IPS-20b (cell line): ENCODE results near the gene USP40.
A peak's percentile ranks its signal among the peaks of the same experiment; 100 is the strongest.
"Not testable (repeated sequence)": the region's sequence is repeated elsewhere in the genome, so short reads cannot be mapped to it uniquely, and the experiment has no call there.

Experiments used
- H3K27ac ChIP-seq: one replicate; pipeline ENCODE4 v1.5.1; 2013; ENCODE audit warnings: low read length
- H3K27me3 ChIP-seq: 2 replicates; pipeline ENCODE4 v1.6.1; 2013; ENCODE audit warnings: mild to moderate bottlenecking, low read length, inconsistent platforms; ENCODE audit not compliant: insufficient read depth
- H3K36me3 ChIP-seq: 2 replicates; pipeline ENCODE4 v1.6.1; 2013; ENCODE audit warnings: low read depth, mild to moderate bottlenecking, inconsistent platforms, low read length, moderate library complexity; ENCODE audit not compliant: insufficient read depth
- H3K4me1 ChIP-seq: 2 replicates; pipeline ENCODE4 v1.6.1; 2013; ENCODE audit warnings: mild to moderate bottlenecking, control low read depth, inconsistent platforms, low read length, moderate library complexity; ENCODE audit not compliant: insufficient read depth
- H3K4me3 ChIP-seq: 2 replicates; pipeline ENCODE4 v1.5.1; 2013; ENCODE audit warnings: mild to moderate bottlenecking, low read length, inconsistent platforms
- H3K9ac ChIP-seq: 2 replicates; pipeline ENCODE4 v1.6.1; 2013; ENCODE audit warnings: low read depth, mild to moderate bottlenecking, inconsistent platforms, low read length, moderate library complexity
- H3K9me3 ChIP-seq: 2 replicates; pipeline ENCODE4 v1.6.1; 2013; ENCODE audit warnings: mild to moderate bottlenecking, low read depth, low read length, inconsistent platforms; ENCODE audit not compliant: insufficient read depth

The USP40 gene

GRCh38 chr2:233566141-233566956, at the start of gene USP40:
TSS of gene USP40 (minus strand) at chr2:233566782. CDS start at chr2:233565554, 1,228 bp downstream.
- no peaks in the 10 kb centered on the region for H3K9me3 ChIP-seq
- H3K36me3 ChIP-seq: no peaks in the 10 kb centered on the region
- H3K27ac ChIP-seq: peak within 1 kb of the TSS; percentile 76
- peak within 1 kb of the TSS; percentile 90 for H3K9ac ChIP-seq
- peak within 1 kb of the TSS; percentile 88 for H3K4me3 ChIP-seq
- no peaks in the 10 kb centered on the region for H3K27me3 ChIP-seq
- H3K4me1 ChIP-seq: no peaks in the 10 kb centered on the region

- no peak overlapping the region for H3K4me3 ChIP-seq
- no peaks in the 10 kb centered on the region for H3K36me3 ChIP-seq
- H3K9ac ChIP-seq: no peak overlapping the region
- no peaks in the 10 kb centered on the region for H3K4me1 ChIP-seq
- H3K27me3 ChIP-seq: no peaks in the 10 kb centered on the region
- H3K27ac ChIP-seq: no peak overlapping the region
- no peaks in the 10 kb centered on the region; the same call in 1 of the 2 replicates for H3K9me3 ChIP-seq
Measured at GRCh38 chr2:233611284-233611683, 44.7 kb upstream of the USP40 start.

GRCh38 chr2:233605680-233606079, 39.1 kb upstream of the USP40 start:
- H3K27ac ChIP-seq: no peak overlapping the region
- no peak overlapping the region for H3K4me3 ChIP-seq
- H3K27me3 ChIP-seq: no peaks in the 10 kb centered on the region
- H3K4me1 ChIP-seq: no peaks in the 10 kb centered on the region
- H3K9ac ChIP-seq: no peak overlapping the region
- no peaks in the 10 kb centered on the region for H3K36me3 ChIP-seq
- no peaks in the 10 kb centered on the region; the same call in 1 of the 2 replicates for H3K9me3 ChIP-seq

GRCh38 chr2:233604826-233605225, 38.2 kb upstream of the USP40 start:
- Histone ChIP-seq H3K27ac (no peak overlapping the region), H3K27me3 (no peaks in the 10 kb centered on the region), H3K4me3 (no peak overlapping the region), H3K9ac (no peak overlapping the region), H3K36me3 (no peaks in the 10 kb centered on the region), H3K9me3 (no peaks in the 10 kb centered on the region; the same call in 1 of the 2 replicates), H3K4me1 (no peaks in the 10 kb centered on the region)

GRCh38 chr2:233603520-233603919, 36.9 kb upstream of the USP40 start:
- no peak overlapping the region for H3K27ac ChIP-seq
- H3K4me1 ChIP-seq: no peaks in the 10 kb centered on the region
- no peaks in the 10 kb centered on the region; the same call in 1 of the 2 replicates for H3K9me3 ChIP-seq
- no peaks in the 10 kb centered on the region for H3K27me3 ChIP-seq
- H3K36me3 ChIP-seq: no peaks in the 10 kb centered on the region
- H3K4me3 ChIP-seq: no peak overlapping the region
- no peak overlapping the region for H3K9ac ChIP-seq

- no peaks in the 10 kb centered on the region for H3K4me1 ChIP-seq
- H3K27me3 ChIP-seq: no peaks in the 10 kb centered on the region
- no peaks in the 10 kb centered on the region for H3K36me3 ChIP-seq
- H3K9me3 ChIP-seq: no peaks in the 10 kb centered on the region; the same call in 1 of the 2 replicates
- no peak overlapping the region for H3K27ac ChIP-seq
- no peak overlapping the region for H3K4me3 ChIP-seq
- no peak overlapping the region for H3K9ac ChIP-seq
Measured at GRCh38 chr2:233602076-233602475, 35.5 kb upstream of the USP40 start.

GRCh38 chr2:233600386-233600785, 33.8 kb upstream of the USP40 start:
- Histone ChIP-seq H3K4me1 (no peaks in the 10 kb centered on the region), H3K36me3 (no peaks in the 10 kb centered on the region), H3K27me3 (no peaks in the 10 kb centered on the region), H3K9ac (no peak overlapping the region), H3K4me3 (no peak overlapping the region), H3K9me3 (peaks cover 7% of the 10 kb centered on the region; the same call in 1 of the 2 replicates), H3K27ac (no peak overlapping the region)

GRCh38 chr2:233598952-233599351, 32.4 kb upstream of the USP40 start:
- Histone ChIP-seq H3K4me3 (no peak overlapping the region), H3K27ac (no peak overlapping the region), H3K9ac (no peak overlapping the region), H3K4me1 (no peaks in the 10 kb centered on the region), H3K36me3 (no peaks in the 10 kb centered on the region), H3K9me3 (peaks cover 10% of the 10 kb centered on the region; the same call in 1 of the 2 replicates), H3K27me3 (no peaks in the 10 kb centered on the region)

- Histone ChIP-seq H3K9me3 (peaks cover 10% of the 10 kb centered on the region; the same call in 1 of the 2 replicates), H3K27me3 (no peaks in the 10 kb centered on the region), H3K9ac (no peak overlapping the region), H3K27ac (no peak overlapping the region), H3K36me3 (no peaks in the 10 kb centered on the region), H3K4me3 (no peak overlapping the region), H3K4me1 (no peaks in the 10 kb centered on the region)
Measured at GRCh38 chr2:233597522-233597921, 30.9 kb upstream of the USP40 start.

- Histone ChIP-seq H3K36me3 (no peaks in the 10 kb centered on the region), H3K4me1 (no peaks in the 10 kb centered on the region), H3K27me3 (no peaks in the 10 kb centered on the region), H3K4me3 (no peak overlapping the region), H3K9ac (no peak overlapping the region), H3K27ac (no peak overlapping the region), H3K9me3 (0 out of 2 replicates have a peak, but pooled peaks cover 10% of the 10 kb centered on the region)
Measured at GRCh38 chr2:233593201-233593600, 26.6 kb upstream of the USP40 start.

GRCh38 chr2:233592706-233593105, 26.1 kb upstream of the USP40 start:
- H3K4me3 ChIP-seq, H3K27ac ChIP-seq, H3K36me3 ChIP-seq, H3K9ac ChIP-seq, H3K4me1 ChIP-seq, H3K27me3 ChIP-seq: not testable (repeated sequence)
- H3K9me3 ChIP-seq: 0 out of 2 replicates have a peak, but pooled peaks cover 10% of the 10 kb centered on the region

- no peaks in the 10 kb centered on the region for H3K27me3 ChIP-seq
- no peak overlapping the region for H3K4me3 ChIP-seq
- no peaks in the 10 kb centered on the region for H3K4me1 ChIP-seq
- H3K9me3 ChIP-seq: no peaks in the 10 kb centered on the region
- no peaks in the 10 kb centered on the region for H3K36me3 ChIP-seq
- no peak overlapping the region for H3K9ac ChIP-seq
- no peak overlapping the region for H3K27ac ChIP-seq
Measured at GRCh38 chr2:233588400-233588799, 21.8 kb upstream of the USP40 start.
